ENCODE measurements around the gene TRMO. TPM values are rescaled to one million over a fixed set of nuclear protein-coding genes. Genes with fewer than 3 reads are reported as not detected.

The TRMO gene
- total RNA-seq, 1 experiment from 2014 or later = 10.3 TPM

GRCh38 chr9:97880336-97880735 lies 42.0 kb downstream of the TRMO start:
- no peak for TF ChIP-seq CTCF (IDR thresholded peaks at IDR 0.05; ENCODE audit: unreplicated experiment)
- DNase-seq (ENCODE audit: unreplicated experiment) = no peak
- Mint-ChIP-seq H3K4me3 (ENCODE audit: unreplicated experiment) (no peak overlapping the region), H3K27me3 (ENCODE audit: insufficient read depth, unreplicated experiment) (no peaks in the 10 kb centered on the region), H3K27ac (ENCODE audit: low read depth, unreplicated experiment) (no peak overlapping the region), H3K4me1 (ENCODE audit: insufficient read depth, unreplicated experiment) (peaks cover 18% of the 10 kb centered on the region), H3K36me3 (ENCODE audit: insufficient read depth, unreplicated experiment) (no peaks in the 10 kb centered on the region), H3K9me3 (ENCODE audit: unreplicated experiment) (no peaks in the 10 kb centered on the region)
- CTCF ChIA-PET = interaction anchor here (0.6 to 2.1 kb wide), 4 partner anchors 10 to 918 kb away, joined by 3 to 7 read pairs (median 4); no protein-coding TSS in a partner anchor
- intact Hi-C loops (cut with micrococcal nuclease) = no loop called here
- no TSS peak for BruUV-seq (replicated peaks)
- POLR2A ChIA-PET = no interaction called here

GRCh38 chr9:97876061-97876460 lies 46.2 kb downstream of the TRMO start:
- ChIA-PET POLR2A (interaction anchor here (0.6 to 1.9 kb wide), 3 partner anchors 13 to 173 kb away, joined by 3 to 5 read pairs (median 4); no protein-coding TSS in a partner anchor), CTCF (interaction anchor here (0.7 to 1.1 kb wide), 2 partner anchors 13 to 20 kb away, joined by 3 read pairs; no protein-coding TSS in a partner anchor)
- Mint-ChIP-seq H3K4me3 (ENCODE audit: unreplicated experiment) (peak overlapping the region; percentile 2), H3K27me3 (ENCODE audit: insufficient read depth, unreplicated experiment) (no peaks in the 10 kb centered on the region), H3K36me3 (ENCODE audit: insufficient read depth, unreplicated experiment) (no peaks in the 10 kb centered on the region), H3K27ac (ENCODE audit: low read depth, unreplicated experiment) (no peak overlapping the region), H3K4me1 (ENCODE audit: insufficient read depth, unreplicated experiment) (peaks cover 28% of the 10 kb centered on the region), H3K9me3 (ENCODE audit: unreplicated experiment) (no peaks in the 10 kb centered on the region)
- intact Hi-C loops (cut with micrococcal nuclease) = loop anchor here (2.0 to 5.0 kb wide), 2 partner anchors 73 to 109 kb away; no protein-coding TSS in a partner anchor
- TF ChIP-seq CTCF (IDR thresholded peaks at IDR 0.05; ENCODE audit: unreplicated experiment) = no peak
- BruUV-seq (replicated peaks) = no TSS peak
- DNase-seq (ENCODE audit: unreplicated experiment) = no peak

GRCh38 chr9:97875111-97875510 lies 47.2 kb downstream of the TRMO start:
- ChIA-PET CTCF (interaction anchor here (0.7 to 1.5 kb wide), 2 partner anchors 26 to 47 kb away, joined by 4 to 5 read pairs; no protein-coding TSS in a partner anchor), POLR2A (no interaction called here)
- no peaks in the 10 kb centered on the region for H3K9me3 Mint-ChIP-seq (ENCODE audit: unreplicated experiment)
- intact Hi-C loops (cut with micrococcal nuclease) = loop anchor here (5.0 kb wide), 1 partner anchor 108 kb away; no protein-coding TSS in a partner anchor
- H3K27me3 Mint-ChIP-seq (ENCODE audit: insufficient read depth, unreplicated experiment) = no peaks in the 10 kb centered on the region
- peaks cover 28% of the 10 kb centered on the region for H3K4me1 Mint-ChIP-seq (ENCODE audit: insufficient read depth, unreplicated experiment)
- H3K36me3 Mint-ChIP-seq (ENCODE audit: insufficient read depth, unreplicated experiment) = no peaks in the 10 kb centered on the region
- H3K27ac Mint-ChIP-seq (ENCODE audit: low read depth, unreplicated experiment) = peak overlapping the region; percentile 54
- no TSS peak for BruUV-seq (replicated peaks)
- no peak overlapping the region for H3K4me3 Mint-ChIP-seq (ENCODE audit: unreplicated experiment)
- no peak for DNase-seq (ENCODE audit: unreplicated experiment)
- no peak for TF ChIP-seq CTCF (IDR thresholded peaks at IDR 0.05; ENCODE audit: unreplicated experiment)

- H3K27ac Mint-ChIP-seq (ENCODE audit: low read depth, unreplicated experiment) = peak overlapping the region; percentile 54
- H3K27me3 Mint-ChIP-seq (ENCODE audit: insufficient read depth, unreplicated experiment) = no peaks in the 10 kb centered on the region
- H3K9me3 Mint-ChIP-seq (ENCODE audit: unreplicated experiment) = no peaks in the 10 kb centered on the region
- BruUV-seq (replicated peaks) = no TSS peak
- peaks cover 28% of the 10 kb centered on the region for H3K4me1 Mint-ChIP-seq (ENCODE audit: insufficient read depth, unreplicated experiment)
- ChIA-PET CTCF (interaction anchor here (0.7 to 1.5 kb wide), 2 partner anchors 27 to 47 kb away, joined by 4 to 5 read pairs; no protein-coding TSS in a partner anchor), POLR2A (interaction anchor here (1.3 kb wide), 1 partner anchor 10 kb away, joined by 3 read pairs; no protein-coding TSS in a partner anchor)
- no peak for DNase-seq (ENCODE audit: unreplicated experiment)
- H3K4me3 Mint-ChIP-seq (ENCODE audit: unreplicated experiment) = no peak overlapping the region
- intact Hi-C loops (cut with micrococcal nuclease) = loop anchor here (5.0 kb wide), 1 partner anchor 107 kb away; no protein-coding TSS in a partner anchor
- no peak for TF ChIP-seq CTCF (IDR thresholded peaks at IDR 0.05; ENCODE audit: unreplicated experiment)
- no peaks in the 10 kb centered on the region for H3K36me3 Mint-ChIP-seq (ENCODE audit: insufficient read depth, unreplicated experiment)
These were observed 47.7 kb downstream of the TRMO start for GRCh38 chr9:97874624-97875023.
